Prostate gland (tissue), 2 donors: ENCODE results near the gene ATG16L2.

ENCODE experiments used
- CTCF ChIP-seq, 4 experiments: fragments of 200-600 bp in 2 of 4; fragments of 450-650 bp in 2 of 4; sonication (generic) in 2 of 4; IDR thresholded peaks; 1 replicate in 3 of 4; 2 replicates in 1 of 4; pipeline ENCODE4 v1.5.1; 2016 to 2019; ENCODE audit warnings: antibody characterized with exemption in 4 of 4, mild to moderate bottlenecking in 2 of 4, moderate library complexity in 2 of 4
- POLR2A ChIP-seq: fragments of 450-650 bp; IDR thresholded peaks from one replicate; pipeline ENCODE4 v1.6.1; 2016; ENCODE audit warnings: antibody characterized with exemption, mild to moderate bottlenecking

- TF ChIP-seq POLR2A (no peak), CTCF (IDR thresholded peaks at IDR 0.05) (no peak)
These were observed 19.7 kb downstream of the ATG16L2 start for GRCh38 chr11:72833811-72834493.
